ENCODE measurements around the gene PTPRU.

DNA sequence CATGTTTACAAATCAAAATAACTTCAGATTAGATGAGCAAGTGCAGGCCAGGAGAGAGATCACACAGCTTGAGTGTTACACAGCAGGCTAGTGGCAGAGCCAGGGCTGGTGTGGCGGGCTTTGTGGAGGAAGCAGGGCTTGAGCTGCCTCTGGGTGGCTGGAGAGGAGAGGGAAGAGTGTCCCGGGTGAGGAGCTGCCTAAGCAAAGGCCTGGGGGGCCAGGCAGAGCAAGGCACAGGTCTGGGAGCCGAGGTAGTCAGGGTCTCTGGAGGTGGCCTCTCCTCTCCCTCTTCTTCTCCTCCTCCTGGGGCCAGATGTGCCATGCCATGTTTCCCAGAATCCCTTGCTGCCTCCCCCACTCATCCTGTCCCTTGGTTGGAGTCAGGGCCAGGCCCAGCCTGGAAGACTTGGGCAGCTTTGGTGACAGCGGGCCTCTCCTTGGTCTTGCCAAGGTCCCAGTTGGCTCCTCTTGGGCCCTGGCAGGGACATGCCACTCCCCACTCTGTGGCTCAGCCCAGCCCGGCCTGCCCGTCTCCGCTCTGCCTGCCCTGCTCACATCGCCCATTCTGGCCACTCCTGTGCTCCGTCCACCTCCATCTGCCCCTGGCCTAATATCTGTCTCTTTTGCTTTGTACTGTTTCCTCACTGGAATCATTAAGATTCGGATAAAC lies 70.3 kb downstream of the PTPRU start:
- TF ChIP-seq, protein P1, sequence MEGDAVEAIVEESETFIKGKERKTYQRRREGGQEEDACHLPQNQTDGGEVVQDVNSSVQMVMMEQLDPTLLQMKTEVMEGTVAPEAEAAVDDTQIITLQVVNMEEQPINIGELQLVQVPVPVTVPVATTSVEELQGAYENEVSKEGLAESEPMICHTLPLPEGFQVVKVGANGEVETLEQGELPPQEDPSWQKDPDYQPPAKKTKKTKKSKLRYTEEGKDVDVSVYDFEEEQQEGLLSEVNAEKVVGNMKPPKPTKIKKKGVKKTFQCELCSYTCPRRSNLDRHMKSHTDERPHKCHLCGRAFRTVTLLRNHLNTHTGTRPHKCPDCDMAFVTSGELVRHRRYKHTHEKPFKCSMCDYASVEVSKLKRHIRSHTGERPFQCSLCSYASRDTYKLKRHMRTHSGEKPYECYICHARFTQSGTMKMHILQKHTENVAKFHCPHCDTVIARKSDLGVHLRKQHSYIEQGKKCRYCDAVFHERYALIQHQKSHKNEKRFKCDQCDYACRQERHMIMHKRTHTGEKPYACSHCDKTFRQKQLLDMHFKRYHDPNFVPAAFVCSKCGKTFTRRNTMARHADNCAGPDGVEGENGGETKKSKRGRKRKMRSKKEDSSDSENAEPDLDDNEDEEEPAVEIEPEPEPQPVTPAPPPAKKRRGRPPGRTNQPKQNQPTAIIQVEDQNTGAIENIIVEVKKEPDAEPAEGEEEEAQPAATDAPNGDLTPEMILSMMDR (IDR thresholded peaks at IDR 0.05) = no peak
- TF ChIP-seq POLR2A (IDR thresholded peaks at IDR 0.05) = no peak

Measured in upper lobe of left lung (tissue), 4 donors.